NCI-H1105 (cell line): Measurements from ENCODE around the gene IGFL4.

Experiments
- DNase-seq: peaks from one replicate; lab custom pipeline; 2025; lab: John Stamatoyannopoulos, UW

IGFL4 gene

GRCh38 chr19:45994456-45994997 lies 46.3 kb downstream of the IGFL4 start:
- DNase-seq = no peak

- DNase-seq = no peak
Measured at GRCh38 chr19:45990113-45990728, 50.6 kb downstream of the IGFL4 start.
